GM19372 (cell line): ENCODE measurements around the gene GEMIN4.
A peak's percentile ranks its signal among the peaks of the same experiment; 100 is the strongest.
"Not testable (repeated sequence)": the region's sequence is repeated elsewhere in the genome, so short reads cannot be mapped to it uniquely, and the experiment has no call there.

Source experiments
- ATAC-seq: cut with Tn5 transposase; IDR thresholded peaks from one replicate; pipeline ENCODE4 v1.9.1; 2021; ENCODE audit warnings: mild to moderate bottlenecking, low read depth, moderate library complexity; ENCODE audit not compliant: unreplicated experiment

GEMIN4 gene

GRCh38 chr17:781805-782731 is 30.0 kb upstream of the GEMIN4 start, which contains the start of the genes GLOD4 and MRM3:
Gene GLOD4, minus strand, starts transcription at chr17:782280. Its CDS starts 25 bp downstream, at chr17:782255.
Gene MRM3, plus strand, starts transcription at chr17:782353. Its CDS starts 26 bp downstream, at chr17:782379.
- peak; percentile 94 for ATAC-seq

- no peak for ATAC-seq
Measured at GRCh38 chr17:778096-778495, 26.0 kb upstream of the GEMIN4 start.

GRCh38 chr17:774313-774584 is 22.2 kb upstream of the GEMIN4 start:
- no peak for ATAC-seq

- ATAC-seq: no peak
Measured at GRCh38 chr17:773467-774312, 21.6 kb upstream of the GEMIN4 start.

GRCh38 chr17:773016-773415 is 21.0 kb upstream of the GEMIN4 start:
- no peak for ATAC-seq

GRCh38 chr17:767076-767475 is 15.0 kb upstream of the GEMIN4 start:
- ATAC-seq: no peak

- ATAC-seq: no peak
Measured at GRCh38 chr17:760371-760770, 8.3 kb upstream of the GEMIN4 start.

GRCh38 chr17:759964-760363 is 7.9 kb upstream of the GEMIN4 start:
- ATAC-seq: no peak

GRCh38 chr17:756010-756567 is 4.0 kb upstream of the GEMIN4 start:
- not testable (repeated sequence) for ATAC-seq

- not testable (repeated sequence) for ATAC-seq
Measured at GRCh38 chr17:755319-755961, 3.4 kb upstream of the GEMIN4 start.

GRCh38 chr17:753418-753817 is 1.4 kb upstream of the GEMIN4 start:
- no peak for ATAC-seq

GRCh38 chr17:752620-753219 is 656 bp upstream of the GEMIN4 start:
- peak; percentile 3 for ATAC-seq

- peak; percentile 11 for ATAC-seq
Measured at GRCh38 chr17:751269-752001, 629 bp downstream of the GEMIN4 start.

- no peak for ATAC-seq
Measured at GRCh38 chr17:750431-751037, 1.5 kb downstream of the GEMIN4 start.

- ATAC-seq: not testable (repeated sequence)
Measured at GRCh38 chr17:749359-749758, 2.7 kb downstream of the GEMIN4 start.

GRCh38 chr17:748604-749003 is 3.5 kb downstream of the GEMIN4 start:
- ATAC-seq: not testable (repeated sequence)

GRCh38 chr17:746783-747629 is 5.1 kb downstream of the GEMIN4 start:
- no peak for ATAC-seq

GRCh38 chr17:746181-746580 is 5.9 kb downstream of the GEMIN4 start:
- ATAC-seq: no peak
